PC-3 (cell line): Measurements from ENCODE around the gene IL17RC. TPM values are rescaled to one million over a fixed set of nuclear protein-coding genes. Genes with fewer than 3 reads are reported as not detected.

Experiments used
- ATAC-seq: fragments of 200-7000 bp; cut with Tn5 transposase; 2 replicates; pipeline ENCODE4 v1.9.1; 2020; ENCODE audit warnings: mild to moderate bottlenecking, moderate library complexity
- BruUV-seq: library from RNA; stranded (reverse); fragments of 400-500 nt; replicated peaks from 2 replicates; lab custom pipeline; 2021; lab: Mats Ljungman, UMichigan
- CTCF ChIA-PET: fragments of 300-600 bp; sonication (Branson Sonifier 250); formaldehyde crosslinking; loops from one replicate; lab custom pipeline; 2022; ENCODE audit warnings: antibody characterized with exemption; lab: Charles Lee
- POLR2A ChIA-PET: fragments of 300-600 bp; sonication (Branson Sonifier 250); formaldehyde crosslinking; loops from one replicate; lab custom pipeline; 2022; ENCODE audit warnings: antibody characterized with exemption; ENCODE audit not compliant: unreplicated experiment; lab: Charles Lee
- DNase-seq: peaks from one replicate; pipeline ENCODE4 v3.0.0-alpha.2; 2015
- H2AFZ ChIP-seq: fragments of 300-600 bp; sonication (generic); 2 replicates; pipeline ENCODE4 v1.6.0; 2016; ENCODE audit warnings: antibody characterized with exemption, low read length
- H3F3A ChIP-seq: fragments of 300-600 bp; sonication (generic); one replicate; pipeline ENCODE4 v1.6.0; 2017; ENCODE audit warnings: antibody characterized with exemption, low read length, control low read depth, mild to moderate bottlenecking; ENCODE audit not compliant: unreplicated experiment
- H3K27ac ChIP-seq: fragments of 300-600 bp; sonication (generic); 2 replicates; pipeline ENCODE4 v1.5.1; 2016; ENCODE audit warnings: mild to moderate bottlenecking, low read length
- H3K27me3 ChIP-seq: fragments of 300-600 bp; sonication (generic); 2 replicates; pipeline ENCODE4 v1.6.1; 2016; ENCODE audit warnings: low read length, mixed read lengths
- H3K36me3 ChIP-seq: fragments of 300-600 bp; sonication (generic); 2 replicates; pipeline ENCODE4 v1.6.1; 2016; ENCODE audit warnings: low read depth, mixed run types, low read length, mixed read lengths
- H3K4me1 ChIP-seq: fragments of 300-600 bp; sonication (generic); 2 replicates; pipeline ENCODE4 v1.5.1; 2016; ENCODE audit warnings: low read length; ENCODE audit not compliant: insufficient read depth
- H3K4me2 ChIP-seq: fragments of 300-600 bp; sonication (generic); 2 replicates; pipeline ENCODE4 v1.6.0; 2016; ENCODE audit warnings: low read length
- H3K4me3 ChIP-seq: fragments of 300-600 bp; sonication (generic); 2 replicates; pipeline ENCODE4 v1.5.1; 2016; ENCODE audit warnings: mild to moderate bottlenecking, low read length, mixed read lengths
- H3K79me2 ChIP-seq: fragments of 300-600 bp; sonication (generic); 2 replicates; pipeline ENCODE4 v1.6.1; 2017; ENCODE audit warnings: low read length, mixed read lengths
- H3K9ac ChIP-seq: fragments of 300-600 bp; sonication (generic); 2 replicates; pipeline ENCODE4 v1.6.0; 2016; ENCODE audit warnings: mild to moderate bottlenecking, low read length
- H3K9me2 ChIP-seq: fragments of 300-600 bp; sonication (generic); replicated peaks from 2 replicates; pipeline ENCODE4 v1.6.1; 2016; ENCODE audit warnings: mixed run types, low read length, mixed read lengths
- H3K9me3 ChIP-seq: fragments of 300-600 bp; sonication (generic); 2 replicates; pipeline ENCODE4 v1.6.1; 2016; ENCODE audit warnings: low read length, mixed read lengths
- H4K20me1 ChIP-seq: fragments of 300-600 bp; sonication (generic); 2 replicates; pipeline ENCODE4 v1.6.1; 2016; ENCODE audit warnings: low read length, mixed read lengths
- CTCF ChIP-seq: fragments of 300-600 bp; sonication (generic); conservative IDR thresholded peaks from 2 replicates; pipeline ENCODE4 v1.5.1; 2017; ENCODE audit warnings: antibody characterized with exemption, low read depth, mild to moderate bottlenecking, low read length
- EZH2 ChIP-seq: fragments of 300-600 bp; sonication (generic); IDR thresholded peaks from one replicate; pipeline ENCODE4 v1.6.1; 2017; ENCODE audit warnings: antibody characterized with exemption, mild to moderate bottlenecking, low read length; ENCODE audit not compliant: unreplicated experiment
- EZH2phosphoT487 ChIP-seq: fragments of 300-600 bp; sonication (generic); IDR thresholded peaks from 2 replicates; pipeline ENCODE4 v1.6.1; 2018; ENCODE audit warnings: mild to moderate bottlenecking, antibody characterized with exemption, low read length, borderline replicate concordance
- intact Hi-C: fragments of 100-400 bp; cut with micrococcal nuclease; formaldehyde crosslinking; loops from 2 replicates; pipeline ENCODE4 v1.9.0; 2023
- total RNA-seq: library from RNA; depleted of rRNA; stranded (reverse); fragments of >200 nt; gene quantifications from 2 replicates; pipeline ENCODE4 v1.2.3, GENCODE V29; 2014

The IL17RC gene
- total RNA-seq, 1 experiment from 2014 or later, result 116 TPM

DNA sequence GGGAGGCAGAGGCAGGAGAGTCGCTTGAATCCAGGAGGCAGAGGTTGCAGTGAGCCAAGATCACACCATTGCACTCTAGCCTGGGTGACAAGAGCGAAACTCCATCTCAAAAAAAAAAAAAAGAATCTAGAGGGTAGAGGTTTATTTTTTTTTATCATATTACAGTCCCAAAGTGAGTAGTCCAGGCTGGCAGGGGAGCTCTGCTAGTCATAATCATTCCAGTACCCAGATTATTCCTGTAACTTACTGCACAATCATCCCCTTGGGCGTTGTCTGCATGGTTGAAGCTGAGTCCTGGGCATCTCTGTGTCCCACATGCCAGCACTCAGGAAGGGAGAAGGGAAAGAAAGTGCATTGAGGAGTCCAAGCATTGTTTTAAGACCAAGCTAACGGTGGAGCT lies 25.3 kb downstream of the IL17RC start:
- no peaks in the 10 kb centered on the region for H3F3A ChIP-seq
- no peak for DNase-seq
- H2AFZ ChIP-seq, result no peak overlapping the region
- TF ChIP-seq CTCF, result no peak
- no peak for TF ChIP-seq EZH2phosphoT487
- TF ChIP-seq EZH2, result no peak
- H3K4me3 ChIP-seq, result no peak overlapping the region
- no peaks in the 10 kb centered on the region for H3K9me3 ChIP-seq
- POLR2A ChIA-PET, result no interaction called here
- intact Hi-C loops, result no loop called here
- H3K4me1 ChIP-seq, result peaks cover 10% of the 10 kb centered on the region; the same call in 1 of the 2 replicates
- CTCF ChIA-PET, result interaction anchor here (0.7 kb wide), 1 partner anchor 10 kb away, joined by 6 read pairs; no protein-coding TSS in a partner anchor
- no peaks in the 10 kb centered on the region for H3K9me2 ChIP-seq
- H4K20me1 ChIP-seq, result no peaks in the 10 kb centered on the region
- H3K27me3 ChIP-seq, result no peaks in the 10 kb centered on the region
- no peak for ATAC-seq
- no peaks in the 10 kb centered on the region for H3K36me3 ChIP-seq
- H3K79me2 ChIP-seq, result no peaks in the 10 kb centered on the region
- no peak overlapping the region for H3K4me2 ChIP-seq
- no peak overlapping the region for H3K27ac ChIP-seq
- no peak overlapping the region for H3K9ac ChIP-seq
- BruUV-seq, result no TSS peak

GRCh38 chr3:9942934-9943690 lies 26.2 kb downstream of the IL17RC start:
- intact Hi-C loops, result no loop called here
- no peak overlapping the region for H3K9ac ChIP-seq
- ATAC-seq, result no peak

More at GRCh38 chr3:9942934-9943690, 26.2 kb downstream of the IL17RC start:
- H3K4me3 ChIP-seq, result no peak overlapping the region
- TF ChIP-seq EZH2 (no peak), EZH2phosphoT487 (no peak), CTCF (no peak)
- POLR2A ChIA-PET, result interaction anchor here (0.6 kb wide), 1 partner anchor 491 kb away, joined by 5 read pairs; no protein-coding TSS in a partner anchor
- DNase-seq, result no peak
- no peak overlapping the region for H3K27ac ChIP-seq
- no peaks in the 10 kb centered on the region for H3K9me2 ChIP-seq
- H3K4me2 ChIP-seq, result no peak overlapping the region
- peaks cover 17% of the 10 kb centered on the region for H3K4me1 ChIP-seq
- no peaks in the 10 kb centered on the region for H3F3A ChIP-seq
- H4K20me1 ChIP-seq, result no peaks in the 10 kb centered on the region
- H3K79me2 ChIP-seq, result peaks cover 9% of the 10 kb centered on the region
- H3K36me3 ChIP-seq, result no peaks in the 10 kb centered on the region
- CTCF ChIA-PET, result interaction anchor here (0.7 kb wide), 1 partner anchor 11 kb away, joined by 6 read pairs; no protein-coding TSS in a partner anchor
- no TSS peak for BruUV-seq
- no peaks in the 10 kb centered on the region for H3K27me3 ChIP-seq
- no peaks in the 10 kb centered on the region for H3K9me3 ChIP-seq
- no peak overlapping the region for H2AFZ ChIP-seq
